Type B pancreatic cell (in vitro differentiated cells): ENCODE data around the gene CMYA5. TPM values are rescaled to one million over a fixed set of nuclear protein-coding genes. Genes with fewer than 3 reads are reported as not detected.
"Not testable (repeated sequence)": the region's sequence is repeated elsewhere in the genome, so short reads cannot be mapped to it uniquely, and the experiment has no call there.

Source experiments
- DNase-seq: peaks from one replicate; pipeline ENCODE4 v3.0.0; 2021; ENCODE audit warnings: mixed read lengths; ENCODE audit not compliant: unreplicated experiment; ENCODE audit errors: extremely low spot score
- H3K27ac Mint-ChIP-seq: 2 replicates; pipeline ENCODE4 v1.8.0; 2021; ENCODE audit warnings: mild to moderate bottlenecking, mixed read lengths
- H3K27me3 Mint-ChIP-seq: 2 replicates; pipeline ENCODE4 v1.8.0; 2021; ENCODE audit warnings: mixed read lengths
- H3K36me3 Mint-ChIP-seq: 2 replicates; pipeline ENCODE4 v1.8.0; 2021; ENCODE audit warnings: mixed read lengths
- H3K4me1 Mint-ChIP-seq: one replicate; pipeline ENCODE4 v1.8.0; 2021; ENCODE audit warnings: mixed read lengths; ENCODE audit not compliant: unreplicated experiment
- H3K4me3 Mint-ChIP-seq: 2 replicates; pipeline ENCODE4 v1.8.0; 2021; ENCODE audit warnings: mild to moderate bottlenecking, mixed read lengths
- H3K9me3 Mint-ChIP-seq: 2 replicates; pipeline ENCODE4 v1.8.0; 2021; ENCODE audit warnings: mixed read lengths
- total RNA-seq: library from RNA; stranded (reverse); gene quantifications from 2 replicates; pipeline ENCODE4 v1.2.1, GENCODE V29; 2021; ENCODE audit warnings: low replicate concordance
- TF ChIP-seq, protein P1 (sequence below): fragments of 200-600 bp; sonication (generic); conservative IDR thresholded peaks from 2 replicates; pipeline ENCODE4 v1.5.0; 2021; ENCODE audit warnings: antibody characterized with exemption, mild to moderate bottlenecking

CMYA5 gene
- total RNA-seq, 1 donor from 2014 or later, result 1.4 TPM

DNA sequence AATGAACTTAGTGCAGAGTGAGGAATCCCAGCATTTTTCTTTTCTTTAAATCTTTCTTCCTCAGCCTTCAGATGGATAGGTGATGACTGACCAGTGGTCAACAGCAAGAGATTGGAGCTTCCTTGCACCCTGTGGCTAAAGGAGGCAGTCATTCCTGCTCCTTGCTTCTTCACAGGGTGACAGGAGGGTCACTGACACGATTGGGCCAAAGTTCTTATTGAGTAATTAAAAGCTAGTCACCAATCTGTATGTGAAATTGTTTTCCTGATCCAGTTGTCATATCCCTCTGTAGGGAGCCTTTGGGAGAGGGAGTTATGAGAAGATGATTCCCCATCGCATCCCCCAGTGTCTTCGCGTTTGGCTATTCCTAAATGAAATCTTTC is 85.2 kb downstream of the CMYA5 start:
- H3K27ac Mint-ChIP-seq, result no peak overlapping the region
- H3K27me3 Mint-ChIP-seq, result no peaks in the 10 kb centered on the region
- no peaks in the 10 kb centered on the region for H3K4me1 Mint-ChIP-seq
- DNase-seq, result no peak
- no peak overlapping the region for H3K4me3 Mint-ChIP-seq
- TF ChIP-seq, protein P1, sequence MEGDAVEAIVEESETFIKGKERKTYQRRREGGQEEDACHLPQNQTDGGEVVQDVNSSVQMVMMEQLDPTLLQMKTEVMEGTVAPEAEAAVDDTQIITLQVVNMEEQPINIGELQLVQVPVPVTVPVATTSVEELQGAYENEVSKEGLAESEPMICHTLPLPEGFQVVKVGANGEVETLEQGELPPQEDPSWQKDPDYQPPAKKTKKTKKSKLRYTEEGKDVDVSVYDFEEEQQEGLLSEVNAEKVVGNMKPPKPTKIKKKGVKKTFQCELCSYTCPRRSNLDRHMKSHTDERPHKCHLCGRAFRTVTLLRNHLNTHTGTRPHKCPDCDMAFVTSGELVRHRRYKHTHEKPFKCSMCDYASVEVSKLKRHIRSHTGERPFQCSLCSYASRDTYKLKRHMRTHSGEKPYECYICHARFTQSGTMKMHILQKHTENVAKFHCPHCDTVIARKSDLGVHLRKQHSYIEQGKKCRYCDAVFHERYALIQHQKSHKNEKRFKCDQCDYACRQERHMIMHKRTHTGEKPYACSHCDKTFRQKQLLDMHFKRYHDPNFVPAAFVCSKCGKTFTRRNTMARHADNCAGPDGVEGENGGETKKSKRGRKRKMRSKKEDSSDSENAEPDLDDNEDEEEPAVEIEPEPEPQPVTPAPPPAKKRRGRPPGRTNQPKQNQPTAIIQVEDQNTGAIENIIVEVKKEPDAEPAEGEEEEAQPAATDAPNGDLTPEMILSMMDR, result no peak
- H3K36me3 Mint-ChIP-seq, result no peaks in the 10 kb centered on the region
- H3K9me3 Mint-ChIP-seq, result no peaks in the 10 kb centered on the region

- Mint-ChIP-seq H3K4me3 (peak overlapping the region; percentile 86), H3K27ac (peak overlapping the region; percentile 89)
- not testable (repeated sequence) for H3K4me1 Mint-ChIP-seq, H3K9me3 Mint-ChIP-seq, DNase-seq, H3K27me3 Mint-ChIP-seq, H3K36me3 Mint-ChIP-seq
These were observed 95.1 kb downstream of the CMYA5 start for GRCh38 chr5:79784741-79785140.

DNA sequence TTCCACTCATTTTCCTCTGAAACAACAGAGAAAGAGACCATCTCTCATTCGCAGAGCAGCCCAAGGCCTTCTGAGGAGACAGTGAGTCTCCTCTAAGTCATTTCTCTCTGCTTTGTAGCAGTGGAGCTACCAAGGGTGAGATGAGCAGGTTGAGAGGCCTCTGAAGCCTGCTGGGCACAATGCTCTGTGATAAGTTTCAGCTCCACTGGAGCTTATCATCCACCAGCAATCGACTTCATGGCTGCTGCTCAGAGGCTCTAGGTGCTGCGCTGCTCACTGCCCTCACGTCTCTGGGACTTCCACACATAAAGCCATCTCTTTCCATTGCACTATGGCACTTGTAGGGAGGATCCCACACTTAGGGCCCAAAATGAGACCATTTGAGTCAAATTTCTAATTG is 96.3 kb downstream of the CMYA5 start:
- H3K4me1 Mint-ChIP-seq, result peaks cover 5% of the 10 kb centered on the region
- peak overlapping the region; percentile 86 for H3K4me3 Mint-ChIP-seq
- DNase-seq, result no peak
- TF ChIP-seq, protein P1, result no peak
- H3K36me3 Mint-ChIP-seq, result peaks cover 4% of the 10 kb centered on the region
- H3K27ac Mint-ChIP-seq, result no peak overlapping the region
- H3K9me3 Mint-ChIP-seq, result no peaks in the 10 kb centered on the region
- H3K27me3 Mint-ChIP-seq, result no peaks in the 10 kb centered on the region

DNA sequence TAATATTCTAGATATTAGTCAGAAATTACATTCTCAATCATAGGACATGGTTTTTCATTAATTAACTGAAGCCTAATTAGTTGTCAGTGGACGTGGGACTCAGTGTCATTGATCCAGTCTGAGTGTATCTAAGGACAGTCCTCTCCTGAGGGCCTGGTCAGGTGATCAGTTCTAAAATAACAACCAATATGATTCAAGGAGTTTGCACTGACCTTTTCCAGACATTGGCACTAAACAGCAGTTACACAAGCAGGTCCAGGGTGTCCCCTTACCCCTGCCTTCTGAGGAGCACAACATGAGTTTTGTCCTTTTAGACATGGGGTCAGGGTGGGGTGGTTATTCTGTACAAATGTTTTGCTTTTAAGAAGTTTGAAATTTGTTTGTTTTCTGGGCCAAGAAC is 97.8 kb downstream of the CMYA5 start:
- TF ChIP-seq, protein P1, result no peak
- no peak for DNase-seq
- Mint-ChIP-seq H3K4me1 (peaks cover 5% of the 10 kb centered on the region), H3K4me3 (no peak overlapping the region), H3K36me3 (peaks cover 4% of the 10 kb centered on the region), H3K27ac (no peak overlapping the region), H3K27me3 (no peaks in the 10 kb centered on the region), H3K9me3 (no peaks in the 10 kb centered on the region)

- H3K27ac Mint-ChIP-seq, result no peak overlapping the region
- no peaks in the 10 kb centered on the region for H3K27me3 Mint-ChIP-seq
- no peaks in the 10 kb centered on the region for H3K36me3 Mint-ChIP-seq
- H3K4me3 Mint-ChIP-seq, result no peak overlapping the region
- H3K4me1 Mint-ChIP-seq, result peaks cover 10% of the 10 kb centered on the region
- H3K9me3 Mint-ChIP-seq, result no peaks in the 10 kb centered on the region
- DNase-seq, result no peak
- TF ChIP-seq, protein P1, result no peak
These were observed 102.2 kb downstream of the CMYA5 start for GRCh38 chr5:79791843-79792242.

GRCh38 chr5:79792463-79792862 is 102.8 kb downstream of the CMYA5 start:
- no peak for DNase-seq
- Mint-ChIP-seq H3K4me1 (peaks cover 7% of the 10 kb centered on the region), H3K36me3 (no peaks in the 10 kb centered on the region), H3K27me3 (no peaks in the 10 kb centered on the region), H3K27ac (no peak overlapping the region), H3K9me3 (no peaks in the 10 kb centered on the region), H3K4me3 (no peak overlapping the region)
- TF ChIP-seq, protein P1, result no peak
